ENCODE measurements around the gene GUCY2D.

- TF ChIP-seq CTCF (IDR thresholded peaks at IDR 0.05; ENCODE audit: poor library complexity, severe bottlenecking) (no peak), EZH2 (IDR thresholded peaks at IDR 0.05; ENCODE audit: borderline replicate concordance, insufficient read depth, low read length, poor library complexity, severe bottlenecking) (no peak), RAD21 (conservative IDR thresholded peaks at IDR 0.05) (no peak), MXI1 (conservative IDR thresholded peaks at IDR 0.05; ENCODE audit: poor library complexity, severe bottlenecking) (no peak), POLR2AphosphoS5 (IDR thresholded peaks at IDR 0.05) (no peak), TAF1 (IDR thresholded peaks at IDR 0.05; ENCODE audit: low read depth) (no peak)
- TF ChIP-seq, protein P1, sequence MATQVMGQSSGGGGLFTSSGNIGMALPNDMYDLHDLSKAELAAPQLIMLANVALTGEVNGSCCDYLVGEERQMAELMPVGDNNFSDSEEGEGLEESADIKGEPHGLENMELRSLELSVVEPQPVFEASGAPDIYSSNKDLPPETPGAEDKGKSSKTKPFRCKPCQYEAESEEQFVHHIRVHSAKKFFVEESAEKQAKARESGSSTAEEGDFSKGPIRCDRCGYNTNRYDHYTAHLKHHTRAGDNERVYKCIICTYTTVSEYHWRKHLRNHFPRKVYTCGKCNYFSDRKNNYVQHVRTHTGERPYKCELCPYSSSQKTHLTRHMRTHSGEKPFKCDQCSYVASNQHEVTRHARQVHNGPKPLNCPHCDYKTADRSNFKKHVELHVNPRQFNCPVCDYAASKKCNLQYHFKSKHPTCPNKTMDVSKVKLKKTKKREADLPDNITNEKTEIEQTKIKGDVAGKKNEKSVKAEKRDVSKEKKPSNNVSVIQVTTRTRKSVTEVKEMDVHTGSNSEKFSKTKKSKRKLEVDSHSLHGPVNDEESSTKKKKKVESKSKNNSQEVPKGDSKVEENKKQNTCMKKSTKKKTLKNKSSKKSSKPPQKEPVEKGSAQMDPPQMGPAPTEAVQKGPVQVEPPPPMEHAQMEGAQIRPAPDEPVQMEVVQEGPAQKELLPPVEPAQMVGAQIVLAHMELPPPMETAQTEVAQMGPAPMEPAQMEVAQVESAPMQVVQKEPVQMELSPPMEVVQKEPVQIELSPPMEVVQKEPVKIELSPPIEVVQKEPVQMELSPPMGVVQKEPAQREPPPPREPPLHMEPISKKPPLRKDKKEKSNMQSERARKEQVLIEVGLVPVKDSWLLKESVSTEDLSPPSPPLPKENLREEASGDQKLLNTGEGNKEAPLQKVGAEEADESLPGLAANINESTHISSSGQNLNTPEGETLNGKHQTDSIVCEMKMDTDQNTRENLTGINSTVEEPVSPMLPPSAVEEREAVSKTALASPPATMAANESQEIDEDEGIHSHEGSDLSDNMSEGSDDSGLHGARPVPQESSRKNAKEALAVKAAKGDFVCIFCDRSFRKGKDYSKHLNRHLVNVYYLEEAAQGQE (IDR thresholded peaks at IDR 0.05; ENCODE audit: borderline replicate concordance), result no peak
These were observed 26.7 kb downstream of the GUCY2D start for GRCh38 chr17:8029121-8029520.

All from neural cell (in vitro differentiated cells).